Measurements from ENCODE around the gene CYP27C1. TPM values are rescaled to one million over a fixed set of nuclear protein-coding genes. Genes with fewer than 3 reads are reported as not detected.
"Not testable (repeated sequence)": the region's sequence is repeated elsewhere in the genome, so short reads cannot be mapped to it uniquely, and the experiment has no call there.

CYP27C1 gene
- total and polyA plus RNA-seq, 4 donors = 0.02 to 0.14 (median 0.07) TPM

DNA sequence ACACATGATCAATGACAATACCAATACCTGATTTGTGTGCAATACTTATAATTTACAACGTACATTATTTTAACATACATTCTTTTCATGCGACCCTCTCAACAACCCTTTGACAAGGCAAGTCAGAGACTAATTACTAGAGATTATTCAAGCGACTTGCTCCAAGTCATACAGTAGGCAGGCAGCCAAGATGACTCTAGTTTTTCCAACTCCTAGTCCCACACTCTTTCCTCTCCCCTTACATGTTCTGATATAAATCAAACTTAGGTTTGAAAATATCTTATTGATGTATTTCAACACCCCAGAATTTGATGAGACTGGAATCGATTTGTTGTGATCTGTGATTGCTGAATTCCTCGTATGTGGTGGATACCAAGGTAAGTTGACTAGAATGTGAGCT lies 8.0 kb upstream of the CYP27C1 start:
- 85% methylated on average over 5 of the region's 5 CpGs for WGBS
- H3K36me3 ChIP-seq (ENCODE audit: control insufficient read depth in 4 of 4, insufficient read depth in 3 of 4, low read depth in 1 of 4, low read length in 3 of 4) = no peaks in the 10 kb centered on the region
- H3K27ac ChIP-seq (ENCODE audit: low read depth in 1 of 2, low read length in 2 of 2) = no peak overlapping the region
- no peak overlapping the region for H3K4me3 ChIP-seq (ENCODE audit: low read depth in 1 of 3, low read length in 3 of 3)
- TF ChIP-seq JUND (IDR thresholded peaks at IDR 0.05) (no peak), SP1 (IDR thresholded peaks at IDR 0.05) (no peak), GABPA (IDR thresholded peaks at IDR 0.05 in 1 of 2, conservative IDR thresholded peaks at IDR 0.05 in 1 of 2) (no peak), HNF4G (IDR thresholded peaks at IDR 0.05) (no peak), NR2F2 (IDR thresholded peaks at IDR 0.05) (no peak), EGR1 (IDR thresholded peaks at IDR 0.05; ENCODE audit: low read depth in 2 of 2) (no peak), FOXA2 (IDR thresholded peaks at IDR 0.05) (no peak), FOXA1 (IDR thresholded peaks at IDR 0.05) (no peak), RAD21 (IDR thresholded peaks at IDR 0.05) (no peak), RXRA (IDR thresholded peaks at IDR 0.05) (no peak), YY1 (IDR thresholded peaks at IDR 0.05) (no peak), HNF4A (conservative IDR thresholded peaks at IDR 0.05) (no peak)
- TF ChIP-seq, protein P1, sequence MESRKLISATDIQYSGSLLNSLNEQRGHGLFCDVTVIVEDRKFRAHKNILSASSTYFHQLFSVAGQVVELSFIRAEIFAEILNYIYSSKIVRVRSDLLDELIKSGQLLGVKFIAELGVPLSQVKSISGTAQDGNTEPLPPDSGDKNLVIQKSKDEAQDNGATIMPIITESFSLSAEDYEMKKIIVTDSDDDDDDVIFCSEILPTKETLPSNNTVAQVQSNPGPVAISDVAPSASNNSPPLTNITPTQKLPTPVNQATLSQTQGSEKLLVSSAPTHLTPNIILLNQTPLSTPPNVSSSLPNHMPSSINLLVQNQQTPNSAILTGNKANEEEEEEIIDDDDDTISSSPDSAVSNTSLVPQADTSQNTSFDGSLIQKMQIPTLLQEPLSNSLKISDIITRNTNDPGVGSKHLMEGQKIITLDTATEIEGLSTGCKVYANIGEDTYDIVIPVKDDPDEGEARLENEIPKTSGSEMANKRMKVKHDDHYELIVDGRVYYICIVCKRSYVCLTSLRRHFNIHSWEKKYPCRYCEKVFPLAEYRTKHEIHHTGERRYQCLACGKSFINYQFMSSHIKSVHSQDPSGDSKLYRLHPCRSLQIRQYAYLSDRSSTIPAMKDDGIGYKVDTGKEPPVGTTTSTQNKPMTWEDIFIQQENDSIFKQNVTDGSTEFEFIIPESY (IDR thresholded peaks at IDR 0.05) = no peak
- TF ChIP-seq, protein P2, sequence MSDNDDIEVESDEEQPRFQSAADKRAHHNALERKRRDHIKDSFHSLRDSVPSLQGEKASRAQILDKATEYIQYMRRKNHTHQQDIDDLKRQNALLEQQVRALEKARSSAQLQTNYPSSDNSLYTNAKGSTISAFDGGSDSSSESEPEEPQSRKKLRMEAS (IDR thresholded peaks at IDR 0.05) = no peak
- TF ChIP-seq, protein P3, sequence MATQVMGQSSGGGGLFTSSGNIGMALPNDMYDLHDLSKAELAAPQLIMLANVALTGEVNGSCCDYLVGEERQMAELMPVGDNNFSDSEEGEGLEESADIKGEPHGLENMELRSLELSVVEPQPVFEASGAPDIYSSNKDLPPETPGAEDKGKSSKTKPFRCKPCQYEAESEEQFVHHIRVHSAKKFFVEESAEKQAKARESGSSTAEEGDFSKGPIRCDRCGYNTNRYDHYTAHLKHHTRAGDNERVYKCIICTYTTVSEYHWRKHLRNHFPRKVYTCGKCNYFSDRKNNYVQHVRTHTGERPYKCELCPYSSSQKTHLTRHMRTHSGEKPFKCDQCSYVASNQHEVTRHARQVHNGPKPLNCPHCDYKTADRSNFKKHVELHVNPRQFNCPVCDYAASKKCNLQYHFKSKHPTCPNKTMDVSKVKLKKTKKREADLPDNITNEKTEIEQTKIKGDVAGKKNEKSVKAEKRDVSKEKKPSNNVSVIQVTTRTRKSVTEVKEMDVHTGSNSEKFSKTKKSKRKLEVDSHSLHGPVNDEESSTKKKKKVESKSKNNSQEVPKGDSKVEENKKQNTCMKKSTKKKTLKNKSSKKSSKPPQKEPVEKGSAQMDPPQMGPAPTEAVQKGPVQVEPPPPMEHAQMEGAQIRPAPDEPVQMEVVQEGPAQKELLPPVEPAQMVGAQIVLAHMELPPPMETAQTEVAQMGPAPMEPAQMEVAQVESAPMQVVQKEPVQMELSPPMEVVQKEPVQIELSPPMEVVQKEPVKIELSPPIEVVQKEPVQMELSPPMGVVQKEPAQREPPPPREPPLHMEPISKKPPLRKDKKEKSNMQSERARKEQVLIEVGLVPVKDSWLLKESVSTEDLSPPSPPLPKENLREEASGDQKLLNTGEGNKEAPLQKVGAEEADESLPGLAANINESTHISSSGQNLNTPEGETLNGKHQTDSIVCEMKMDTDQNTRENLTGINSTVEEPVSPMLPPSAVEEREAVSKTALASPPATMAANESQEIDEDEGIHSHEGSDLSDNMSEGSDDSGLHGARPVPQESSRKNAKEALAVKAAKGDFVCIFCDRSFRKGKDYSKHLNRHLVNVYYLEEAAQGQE (IDR thresholded peaks at IDR 0.05) = no peak
- TF ChIP-seq, protein P4, sequence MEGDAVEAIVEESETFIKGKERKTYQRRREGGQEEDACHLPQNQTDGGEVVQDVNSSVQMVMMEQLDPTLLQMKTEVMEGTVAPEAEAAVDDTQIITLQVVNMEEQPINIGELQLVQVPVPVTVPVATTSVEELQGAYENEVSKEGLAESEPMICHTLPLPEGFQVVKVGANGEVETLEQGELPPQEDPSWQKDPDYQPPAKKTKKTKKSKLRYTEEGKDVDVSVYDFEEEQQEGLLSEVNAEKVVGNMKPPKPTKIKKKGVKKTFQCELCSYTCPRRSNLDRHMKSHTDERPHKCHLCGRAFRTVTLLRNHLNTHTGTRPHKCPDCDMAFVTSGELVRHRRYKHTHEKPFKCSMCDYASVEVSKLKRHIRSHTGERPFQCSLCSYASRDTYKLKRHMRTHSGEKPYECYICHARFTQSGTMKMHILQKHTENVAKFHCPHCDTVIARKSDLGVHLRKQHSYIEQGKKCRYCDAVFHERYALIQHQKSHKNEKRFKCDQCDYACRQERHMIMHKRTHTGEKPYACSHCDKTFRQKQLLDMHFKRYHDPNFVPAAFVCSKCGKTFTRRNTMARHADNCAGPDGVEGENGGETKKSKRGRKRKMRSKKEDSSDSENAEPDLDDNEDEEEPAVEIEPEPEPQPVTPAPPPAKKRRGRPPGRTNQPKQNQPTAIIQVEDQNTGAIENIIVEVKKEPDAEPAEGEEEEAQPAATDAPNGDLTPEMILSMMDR (IDR thresholded peaks at IDR 0.05; ENCODE audit: low read depth, low read length, missing input control) = no peak
- no peaks in the 10 kb centered on the region for H3K27me3 ChIP-seq (ENCODE audit: control insufficient read depth in 4 of 4, insufficient read depth in 4 of 4, low read length in 3 of 4)
- peaks cover 5 to 19% (median 14%) of the 10 kb centered on the region in 4 donors for H3K4me1 ChIP-seq (ENCODE audit: control insufficient read depth in 4 of 4, insufficient read depth in 4 of 4, low read length in 3 of 4)
- no peaks in the 10 kb centered on the region for H3K9me3 ChIP-seq (ENCODE audit: control insufficient read depth in 4 of 4, low read length in 3 of 4)
- H3K9ac ChIP-seq (ENCODE audit: low read depth in 1 of 2, low read length in 2 of 2) = no peak overlapping the region
- no peak for DNase-seq (ENCODE audit: low spot score)

DNA sequence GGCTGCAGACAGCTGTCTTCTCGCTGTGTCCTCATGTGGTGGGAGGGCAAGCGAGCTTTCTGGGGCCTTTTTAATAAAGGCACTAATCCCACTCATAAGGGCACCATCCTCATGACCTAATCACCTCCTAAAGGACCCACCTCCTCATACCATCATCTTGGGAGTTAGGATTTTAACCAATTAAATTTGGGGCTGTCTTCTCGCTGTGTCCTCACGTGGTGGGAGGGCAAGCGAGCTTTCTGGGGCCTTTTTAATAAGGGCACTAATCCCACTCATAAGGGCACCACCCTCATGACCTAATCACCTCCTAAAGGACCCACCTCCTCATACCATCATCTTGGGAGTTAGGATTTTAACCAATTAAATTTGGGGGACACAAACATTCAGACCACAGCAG lies 7.2 kb upstream of the CYP27C1 start:
- Histone ChIP-seq H3K4me1 (ENCODE audit: control insufficient read depth in 4 of 4, insufficient read depth in 4 of 4, low read length in 3 of 4) (peaks cover 5 to 19% (median 14%) of the 10 kb centered on the region in 4 donors), H3K27ac (ENCODE audit: low read depth in 1 of 2, low read length in 2 of 2) (peak overlapping the region in 1 of 2 donors; percentile 39)
- 96% methylated on average over 5 of the region's 5 CpGs for WGBS
- H3K36me3 ChIP-seq (ENCODE audit: control insufficient read depth in 4 of 4, insufficient read depth in 3 of 4, low read depth in 1 of 4, low read length in 3 of 4); DNase-seq (ENCODE audit: low spot score); H3K4me3 ChIP-seq (ENCODE audit: low read depth in 1 of 3, low read length in 3 of 3); H3K27me3 ChIP-seq (ENCODE audit: control insufficient read depth in 4 of 4, insufficient read depth in 4 of 4, low read length in 3 of 4); H3K9ac ChIP-seq (ENCODE audit: low read depth in 1 of 2, low read length in 2 of 2); H3K9me3 ChIP-seq (ENCODE audit: control insufficient read depth in 4 of 4, low read length in 3 of 4): not testable (repeated sequence)

Data from liver (tissue), 9 donors.